GF-D8 (cell line): Measurements from ENCODE around the gene GEMIN4.
"Not testable (repeated sequence)": the region's sequence is repeated elsewhere in the genome, so short reads cannot be mapped to it uniquely, and the experiment has no call there.

Experiments used
- DNase-seq: peaks from one replicate; lab custom pipeline; 2025; lab: John Stamatoyannopoulos, UW

The GEMIN4 gene

DNA sequence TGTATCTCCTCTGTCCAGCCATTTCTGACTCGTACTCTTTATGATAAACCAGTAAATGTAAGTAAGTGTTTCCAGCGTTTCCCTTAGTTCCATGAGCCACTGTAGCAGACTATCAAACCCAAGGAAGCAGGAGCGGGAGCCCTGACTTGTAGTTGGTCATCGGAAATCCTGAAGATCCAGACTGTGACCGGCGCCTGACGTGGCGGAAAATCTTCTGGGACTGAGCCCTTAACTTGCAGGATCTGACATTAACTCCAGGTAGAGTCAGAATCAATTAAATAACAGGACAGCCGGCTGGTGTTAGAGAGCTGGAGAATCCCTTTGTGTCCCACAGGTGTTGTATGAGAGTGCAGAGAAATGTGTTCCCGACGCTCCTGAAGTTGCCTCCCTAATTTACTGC is 26.0 kb upstream of the GEMIN4 start:
- DNase-seq = no peak

DNA sequence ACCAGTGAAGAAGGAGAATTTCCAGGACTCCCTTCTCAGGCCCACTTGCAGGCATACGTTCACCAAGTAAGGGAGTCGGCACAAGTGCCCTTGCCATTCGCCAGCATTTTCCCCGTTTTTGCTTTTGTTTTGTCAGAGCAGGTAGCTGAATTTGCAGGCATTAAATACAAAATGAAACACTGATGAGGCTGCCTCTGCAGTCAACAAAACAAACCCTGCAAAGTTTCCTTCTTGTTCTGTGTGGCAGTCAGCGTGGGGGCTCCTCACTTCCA is 22.2 kb upstream of the GEMIN4 start:
- DNase-seq = no peak

DNA sequence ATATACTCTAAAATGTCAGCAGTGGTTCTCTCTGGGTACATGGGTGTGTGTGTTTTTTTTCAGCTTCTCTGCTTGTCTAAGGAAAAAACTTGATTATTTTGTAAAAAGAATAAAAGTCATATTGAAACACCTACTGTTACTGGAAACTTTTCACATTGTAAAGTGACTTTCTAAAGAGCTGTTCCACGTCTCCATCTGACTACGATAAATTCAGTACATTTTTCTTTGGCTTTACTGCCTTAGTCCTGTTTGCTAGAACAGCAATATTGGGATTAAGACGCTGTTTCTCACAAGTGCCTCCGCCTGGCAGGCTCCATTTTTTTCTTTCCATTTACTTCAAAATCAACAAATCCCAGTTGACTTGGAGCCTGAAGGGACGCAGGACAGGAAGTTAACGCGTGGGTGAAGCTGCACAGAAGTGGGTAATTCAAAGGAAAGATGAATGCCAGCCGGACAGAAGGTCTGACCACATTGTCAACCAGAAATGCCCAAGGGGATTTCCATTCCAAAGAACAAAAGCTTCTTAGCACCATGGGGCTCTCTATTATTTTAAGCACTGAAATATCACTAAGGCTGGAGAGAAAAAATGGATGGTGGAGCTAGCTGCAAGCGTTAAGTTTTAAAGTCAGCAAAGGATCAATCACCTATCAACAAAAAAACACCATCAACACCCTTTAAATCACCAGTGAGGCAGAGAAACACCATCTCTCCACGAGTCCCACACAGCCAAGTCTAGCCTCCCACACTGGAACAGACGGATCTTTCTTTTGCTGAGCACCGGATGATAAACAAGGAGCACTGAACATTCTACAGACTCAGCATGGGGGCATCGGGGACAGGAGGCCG is 21.6 kb upstream of the GEMIN4 start:
- no peak for DNase-seq

DNA sequence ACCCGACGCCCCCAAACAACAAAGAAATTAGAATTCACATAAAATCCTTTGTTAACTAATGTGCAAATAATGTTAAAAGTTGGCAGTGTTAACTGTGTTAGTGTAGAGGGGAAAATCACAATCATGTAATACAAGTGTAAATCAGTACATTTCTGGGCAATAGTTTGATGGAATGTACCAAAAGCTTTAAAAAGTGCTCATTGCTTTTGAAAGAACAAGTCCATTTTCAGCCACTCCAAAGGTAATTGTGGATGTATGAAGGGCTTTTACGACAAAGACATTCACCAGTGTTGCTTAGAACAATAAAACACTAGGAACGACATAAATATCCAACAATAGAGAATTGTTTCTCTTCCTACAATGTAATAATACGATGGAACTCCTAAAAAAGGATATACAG is 21.0 kb upstream of the GEMIN4 start:
- no peak for DNase-seq

DNA sequence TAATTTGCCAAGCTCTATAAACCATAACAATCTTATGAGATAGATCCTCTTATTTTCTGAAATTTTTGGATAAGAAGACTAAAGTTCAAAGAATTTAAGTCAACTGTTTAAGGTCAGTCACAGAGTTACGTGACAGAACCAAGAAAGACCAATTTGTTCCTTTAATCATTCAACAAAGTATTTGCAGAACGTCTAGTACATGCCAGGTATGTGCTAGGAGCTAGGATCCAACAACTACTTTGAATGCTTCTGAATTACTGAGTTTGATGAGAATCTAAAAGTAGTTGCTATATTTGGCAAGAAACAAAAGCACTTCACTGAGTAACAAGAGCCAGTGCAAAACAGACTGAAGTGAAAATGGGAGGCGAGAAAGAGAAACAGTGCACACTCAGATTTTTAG is 15.0 kb upstream of the GEMIN4 start:
- DNase-seq = no peak

DNA sequence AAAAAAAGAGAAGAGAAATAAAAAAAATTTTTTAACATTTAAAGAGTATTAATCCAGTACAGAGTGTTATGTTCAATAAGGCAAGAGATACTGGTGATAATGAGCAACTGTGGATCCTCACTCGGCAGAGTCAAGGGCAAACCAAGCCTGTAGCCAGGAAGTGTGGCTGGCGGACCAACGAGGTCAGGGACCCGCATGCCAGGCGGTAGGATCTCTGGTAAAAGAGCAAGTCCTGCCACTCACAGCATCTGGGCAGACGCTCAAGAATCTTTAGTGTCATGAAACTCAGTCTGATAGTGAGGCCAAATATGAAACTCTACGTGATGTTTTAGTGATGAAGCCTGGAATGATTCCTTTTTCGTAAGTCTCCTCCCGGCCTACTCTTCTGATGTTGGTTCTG is 8.3 kb upstream of the GEMIN4 start:
- DNase-seq = no peak

DNA sequence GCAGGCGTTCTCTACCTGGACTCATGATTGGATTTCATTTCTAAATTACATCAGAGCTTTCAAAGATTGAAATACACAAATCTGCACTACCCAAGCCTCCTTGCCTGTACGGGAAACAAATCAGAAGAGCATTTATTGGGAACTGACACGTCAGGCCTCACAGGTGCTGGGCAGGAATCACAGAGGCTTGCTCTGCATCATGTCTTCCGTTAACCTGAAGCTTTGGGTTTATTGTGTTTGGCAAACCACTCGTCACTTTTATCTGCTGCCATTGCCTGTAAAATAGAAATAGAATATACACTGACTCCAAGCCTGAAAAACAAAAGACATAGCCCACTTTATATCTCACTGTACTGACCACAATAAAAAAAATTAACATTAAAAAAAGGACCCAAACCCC is 7.9 kb upstream of the GEMIN4 start:
- DNase-seq = no peak

DNA sequence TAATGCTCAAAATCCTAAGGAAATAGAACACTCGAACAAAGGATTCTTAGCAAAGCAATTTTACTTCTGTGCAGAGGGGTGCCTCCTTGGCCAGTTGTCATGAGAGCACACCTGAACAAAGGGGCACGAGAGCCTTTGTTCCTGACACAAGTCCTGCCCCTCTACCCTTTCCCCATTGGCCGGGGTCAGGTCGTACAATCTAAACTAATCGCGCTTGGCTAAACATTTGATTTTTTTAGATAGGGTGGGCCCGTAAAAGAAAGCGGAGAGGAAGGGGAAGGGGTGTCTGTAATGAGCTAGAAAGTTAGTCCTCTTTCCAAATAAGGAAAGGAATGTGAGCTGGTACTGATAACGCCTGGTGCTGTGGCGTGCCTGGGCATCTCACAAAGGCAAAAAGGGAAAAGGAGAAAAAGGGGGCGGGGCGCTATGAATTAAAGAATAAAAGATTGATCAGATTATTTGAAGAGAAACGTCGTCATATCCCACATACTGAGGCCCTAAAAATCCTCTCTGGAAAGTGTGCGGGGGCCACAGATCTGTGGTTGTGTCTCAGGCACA is 4.0 kb upstream of the GEMIN4 start:
- not testable (repeated sequence) for DNase-seq

DNA sequence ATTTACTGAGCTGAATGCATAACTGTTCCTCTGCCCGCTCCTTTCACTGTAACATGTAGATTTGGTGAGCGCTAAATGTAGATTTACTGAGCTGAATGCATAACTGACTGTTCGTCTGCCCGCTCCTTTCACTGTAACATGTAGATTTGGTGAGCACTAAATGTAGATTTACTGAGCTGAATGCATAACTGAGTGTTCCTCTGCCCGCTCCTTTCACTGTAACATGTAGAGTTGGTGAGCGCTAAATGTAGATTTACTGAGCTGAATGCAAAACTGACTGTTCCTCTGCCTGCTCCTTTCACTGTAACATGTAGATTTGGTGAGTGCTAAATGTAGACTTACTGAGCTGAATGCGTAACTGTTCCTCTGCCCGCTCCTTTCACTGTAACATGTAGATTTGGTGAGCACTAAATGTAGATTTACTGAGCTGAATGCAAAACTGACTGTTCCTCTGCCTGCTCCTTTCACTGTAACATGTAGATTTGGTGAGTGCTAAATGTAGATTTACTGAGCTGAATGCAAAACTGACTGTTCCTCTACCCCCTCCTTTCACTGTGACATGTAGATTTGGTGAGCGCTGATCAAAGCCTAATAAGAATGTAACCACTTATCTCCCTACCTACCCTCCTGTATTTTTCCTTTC is 3.4 kb upstream of the GEMIN4 start:
- not testable (repeated sequence) for DNase-seq

DNA sequence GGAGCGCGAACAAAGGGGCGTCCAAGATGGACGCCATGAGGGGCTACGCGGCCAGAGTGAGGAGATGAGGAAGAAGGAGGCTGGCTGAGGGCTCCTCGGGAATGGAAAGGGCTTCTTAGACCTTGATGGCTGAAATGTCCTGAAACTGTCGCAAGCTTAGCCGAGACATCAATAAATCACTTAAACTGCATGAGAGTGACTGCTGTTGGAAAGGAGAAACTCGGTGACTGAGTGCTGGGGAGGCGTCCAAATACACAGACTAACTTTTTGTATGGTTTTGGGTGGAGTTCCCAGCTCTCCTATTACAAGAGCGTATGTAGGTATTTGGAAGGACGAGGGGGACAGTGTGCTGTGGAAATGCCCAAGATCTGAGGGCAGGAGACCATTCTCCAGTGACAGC is 1.4 kb upstream of the GEMIN4 start:
- no peak for DNase-seq

DNA sequence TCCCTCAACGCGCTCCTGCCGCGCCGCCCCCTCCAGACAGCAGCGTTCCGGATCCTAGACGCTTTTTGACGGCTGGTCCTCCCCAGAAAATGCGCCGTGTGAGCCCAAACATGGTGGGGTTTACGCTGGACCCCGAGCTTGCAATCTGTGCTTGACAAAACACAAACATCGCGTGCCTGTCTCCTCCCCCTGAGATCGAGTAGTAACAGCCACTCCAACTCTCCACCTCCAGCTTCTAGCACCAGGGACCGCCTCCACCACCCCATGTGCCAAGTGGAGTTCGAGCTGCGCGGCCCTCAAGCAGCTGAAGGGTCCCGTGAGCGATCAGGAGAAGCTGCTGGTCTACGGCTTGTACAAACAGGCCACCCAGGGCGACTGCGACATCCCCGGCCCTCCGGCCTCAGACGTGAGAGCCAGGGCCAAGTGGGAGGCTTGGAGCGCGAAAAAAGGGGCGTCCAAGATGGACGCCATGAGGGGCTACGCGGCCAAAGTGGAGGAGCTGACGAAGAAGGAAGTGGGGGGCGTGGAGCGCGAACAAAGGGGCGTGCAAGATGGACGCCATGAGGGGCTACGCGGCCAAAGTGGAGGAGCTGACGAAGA is 656 bp upstream of the GEMIN4 start:
- DNase-seq = no peak

DNA sequence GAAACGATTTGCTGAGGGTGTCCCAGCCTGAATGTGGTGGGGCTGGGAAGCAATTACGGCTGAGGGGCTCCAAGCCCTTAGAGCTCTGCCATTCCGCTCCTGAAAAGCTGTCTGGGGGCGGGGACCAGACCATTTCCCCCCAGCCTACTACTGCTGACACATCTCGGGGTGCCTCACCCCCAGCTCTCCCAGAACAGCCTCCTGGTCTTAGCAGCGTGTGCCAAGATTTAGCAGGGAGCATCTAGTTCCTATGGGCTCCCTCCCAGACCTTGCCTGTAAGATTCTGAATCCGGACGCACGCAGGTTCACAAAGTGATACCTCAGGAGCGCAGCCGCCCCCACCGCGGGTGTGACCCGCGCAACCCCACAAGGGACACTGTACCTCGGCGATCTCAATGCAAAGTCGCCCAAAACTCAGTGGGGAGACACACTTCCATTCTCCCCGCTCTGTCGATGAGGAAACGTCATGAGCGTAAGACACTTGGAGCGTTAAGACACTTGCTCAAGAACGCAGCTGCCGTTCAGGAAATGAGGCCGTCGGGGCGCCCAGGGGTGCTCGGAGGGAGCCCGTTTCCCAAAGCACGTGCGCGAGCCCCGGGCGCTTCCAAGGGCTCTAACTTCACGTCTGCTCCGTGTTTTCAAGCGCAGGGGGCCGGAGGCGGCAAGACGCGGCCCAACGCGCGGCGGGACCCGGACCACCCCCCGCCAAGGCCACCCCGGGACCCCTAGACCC is 629 bp downstream of the GEMIN4 start:
- DNase-seq = peak; percentile 40

DNA sequence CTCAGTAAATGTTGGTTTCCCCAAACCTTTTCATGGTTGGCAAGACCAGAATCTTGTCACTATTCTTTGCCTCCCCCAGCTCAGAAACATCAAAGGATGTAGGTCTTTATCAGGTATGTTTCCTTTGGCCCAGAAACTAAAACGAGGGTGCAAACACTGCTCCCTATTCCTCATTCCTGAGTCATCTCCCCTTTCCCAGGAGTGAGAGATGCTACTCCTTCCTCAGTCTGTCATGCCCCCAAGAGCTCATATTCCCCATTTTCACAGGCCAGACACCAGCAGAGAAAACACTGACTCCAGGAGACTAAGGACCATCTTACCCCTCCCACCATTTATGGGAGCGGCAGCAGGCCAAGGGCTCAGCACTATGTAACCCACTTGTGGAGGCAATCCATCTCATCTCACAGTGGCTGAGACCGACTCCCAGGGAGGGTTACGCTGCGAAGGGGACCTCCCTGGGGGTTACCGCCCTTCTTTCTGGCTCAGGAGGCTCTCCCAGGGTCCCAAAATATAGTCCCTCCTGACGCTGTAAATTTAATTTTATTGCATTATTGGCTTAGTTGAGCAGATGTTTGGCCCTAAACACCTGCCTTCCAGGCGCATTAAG is 1.5 kb downstream of the GEMIN4 start:
- DNase-seq = no peak

DNA sequence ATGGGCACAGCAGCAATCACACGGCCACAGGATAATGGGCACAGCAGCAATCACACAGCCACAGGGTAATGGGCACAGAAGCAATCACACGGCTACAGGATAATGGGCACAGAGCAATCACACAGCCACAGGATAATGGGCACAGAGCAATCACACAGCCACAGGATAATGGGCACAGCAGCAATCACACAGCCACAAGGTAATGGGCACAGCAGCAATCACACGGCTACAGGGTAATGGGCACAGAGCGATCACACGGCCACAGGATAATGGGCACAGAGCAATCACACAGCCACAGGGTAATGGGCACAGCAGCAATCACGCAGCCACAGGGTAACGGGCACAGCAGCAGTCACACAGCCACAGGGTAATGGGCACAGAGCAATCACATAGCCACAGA is 2.7 kb downstream of the GEMIN4 start:
- DNase-seq = not testable (repeated sequence)

DNA sequence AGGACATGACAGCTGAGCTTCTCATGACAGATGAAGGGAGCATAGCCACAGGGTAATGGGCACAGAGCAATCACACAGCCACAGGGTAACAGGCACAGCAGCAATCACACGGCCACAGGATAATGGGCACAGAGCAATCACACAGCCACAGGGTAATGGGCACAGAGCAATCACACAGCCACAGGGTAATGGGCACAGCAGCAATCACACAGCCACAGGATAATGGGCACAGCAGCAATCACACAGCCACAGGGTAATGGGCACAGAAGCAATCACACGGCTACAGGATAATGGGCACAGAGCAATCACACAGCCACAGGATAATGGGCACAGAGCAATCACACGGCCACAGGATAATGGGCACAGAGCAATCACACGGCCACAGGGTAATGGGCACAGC is 3.5 kb downstream of the GEMIN4 start:
- not testable (repeated sequence) for DNase-seq

DNA sequence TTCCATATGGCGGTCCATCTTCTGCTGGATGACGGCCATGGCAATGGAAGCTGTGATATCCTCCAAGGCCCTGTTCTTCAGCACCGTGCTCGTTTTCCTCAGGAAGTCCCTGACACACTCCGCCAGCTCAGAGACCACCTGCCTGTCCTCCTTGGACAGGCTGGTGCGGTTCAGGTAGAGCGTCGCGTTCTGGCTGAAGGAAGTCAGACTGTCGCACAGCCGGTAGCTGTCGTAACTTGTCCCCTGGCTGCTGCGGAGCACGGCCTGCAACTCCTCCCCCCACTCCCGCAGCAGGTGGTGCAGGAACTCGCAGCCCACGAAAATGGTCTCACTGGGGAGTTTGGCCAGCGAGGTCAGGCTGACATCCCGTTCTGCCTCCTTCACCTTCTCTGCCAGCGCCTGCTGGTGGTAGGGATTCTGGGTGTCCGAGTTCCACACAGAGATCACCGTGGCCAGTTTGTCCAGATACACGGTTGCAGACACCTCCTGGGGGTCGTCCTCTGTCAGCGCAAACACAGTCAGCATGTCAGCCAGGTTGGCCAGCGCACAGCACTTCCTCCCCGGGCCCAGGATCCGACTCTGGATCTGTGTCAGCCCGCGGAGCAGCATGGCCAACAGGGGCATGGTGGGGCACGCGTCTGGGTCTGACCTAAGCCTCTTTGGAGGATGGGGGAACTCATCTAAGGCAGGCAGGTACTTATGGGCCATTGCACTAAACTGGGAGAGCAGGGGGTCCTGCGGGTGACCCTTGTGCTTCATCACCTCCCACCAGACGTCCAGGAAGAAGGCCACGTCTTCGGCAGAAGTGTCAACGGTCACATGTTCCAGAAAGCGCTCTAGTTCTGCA is 5.1 kb downstream of the GEMIN4 start:
- no peak for DNase-seq

DNA sequence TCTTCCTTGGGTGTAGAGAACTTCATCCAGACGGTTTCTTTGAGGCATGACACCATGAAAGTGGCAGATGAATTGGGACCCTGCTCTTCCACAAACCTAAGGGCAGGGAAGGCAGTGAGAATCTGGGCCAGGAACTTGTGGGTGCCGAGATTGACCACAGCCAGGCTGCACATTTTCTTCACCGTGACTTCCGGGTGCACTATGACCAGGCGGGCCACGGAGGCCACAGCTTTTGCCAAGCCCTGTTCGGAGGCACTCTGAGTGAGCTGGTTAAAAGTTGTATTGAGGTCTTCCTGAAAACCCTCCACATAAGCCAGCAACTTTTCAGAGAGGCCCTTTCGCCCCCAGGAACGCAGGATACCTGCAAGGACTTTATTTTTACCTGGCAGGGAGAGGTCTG is 5.9 kb downstream of the GEMIN4 start:
- DNase-seq = no peak

DNA sequence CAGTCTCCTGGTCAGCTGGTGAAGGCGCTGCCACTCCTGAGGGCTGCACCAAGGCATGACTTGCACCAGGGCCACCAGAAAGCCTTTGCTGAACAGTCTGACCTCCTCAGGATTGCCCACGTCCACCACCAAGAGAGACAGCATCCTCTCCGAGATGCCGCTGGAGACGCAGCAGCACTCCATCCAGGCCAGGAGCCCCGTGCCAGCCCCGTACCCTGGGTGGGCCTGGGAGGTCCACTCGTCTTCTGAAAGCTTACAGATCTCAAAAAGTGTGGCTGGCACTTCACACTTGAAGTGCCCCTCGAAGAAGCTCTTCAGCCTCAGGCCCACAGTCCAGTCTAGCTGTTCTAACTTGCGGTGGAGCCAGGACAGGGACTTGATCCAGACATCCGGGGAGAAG is 6.7 kb downstream of the GEMIN4 start:
- no peak for DNase-seq

DNA sequence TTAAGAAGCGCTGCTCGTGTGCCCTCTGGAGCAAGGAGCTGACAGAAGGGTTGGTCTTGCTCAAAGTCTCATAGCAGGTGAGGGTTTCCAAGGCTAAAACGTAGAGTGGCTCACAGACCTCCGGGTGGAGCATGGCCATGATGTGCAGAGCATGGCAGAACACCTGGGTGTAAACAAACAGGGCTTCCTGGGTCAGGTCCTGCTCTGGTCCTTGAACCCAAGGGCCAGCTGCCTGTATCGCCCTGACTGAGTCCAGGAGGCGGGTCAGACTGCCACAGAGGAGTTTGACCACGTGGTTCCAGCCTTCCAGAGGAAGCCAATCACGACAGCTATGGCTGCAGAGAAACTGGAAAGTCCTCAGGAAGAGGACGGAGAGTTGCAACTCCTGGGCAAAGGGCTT is 7.1 kb downstream of the GEMIN4 start:
- no peak for DNase-seq

DNA sequence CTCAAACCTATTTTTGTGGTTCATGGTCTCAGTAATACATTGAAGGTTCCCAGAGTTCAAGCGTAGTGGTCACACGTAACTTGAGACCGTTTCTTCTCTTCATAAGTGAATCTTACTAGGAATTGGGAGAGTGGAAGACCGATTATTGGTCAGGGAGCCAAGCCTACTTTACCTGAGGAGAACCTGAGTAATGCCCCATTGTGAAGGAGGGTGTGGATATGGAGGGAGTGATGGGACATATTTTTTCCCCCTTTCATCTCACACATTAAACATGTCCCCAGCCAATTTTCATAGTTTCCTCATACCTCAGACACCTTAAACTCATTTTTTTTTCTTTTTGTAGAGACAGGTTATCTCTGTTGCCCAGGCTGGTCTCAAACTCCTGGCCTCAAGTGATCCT is 8.9 kb downstream of the GEMIN4 start:
- DNase-seq = no peak

DNA sequence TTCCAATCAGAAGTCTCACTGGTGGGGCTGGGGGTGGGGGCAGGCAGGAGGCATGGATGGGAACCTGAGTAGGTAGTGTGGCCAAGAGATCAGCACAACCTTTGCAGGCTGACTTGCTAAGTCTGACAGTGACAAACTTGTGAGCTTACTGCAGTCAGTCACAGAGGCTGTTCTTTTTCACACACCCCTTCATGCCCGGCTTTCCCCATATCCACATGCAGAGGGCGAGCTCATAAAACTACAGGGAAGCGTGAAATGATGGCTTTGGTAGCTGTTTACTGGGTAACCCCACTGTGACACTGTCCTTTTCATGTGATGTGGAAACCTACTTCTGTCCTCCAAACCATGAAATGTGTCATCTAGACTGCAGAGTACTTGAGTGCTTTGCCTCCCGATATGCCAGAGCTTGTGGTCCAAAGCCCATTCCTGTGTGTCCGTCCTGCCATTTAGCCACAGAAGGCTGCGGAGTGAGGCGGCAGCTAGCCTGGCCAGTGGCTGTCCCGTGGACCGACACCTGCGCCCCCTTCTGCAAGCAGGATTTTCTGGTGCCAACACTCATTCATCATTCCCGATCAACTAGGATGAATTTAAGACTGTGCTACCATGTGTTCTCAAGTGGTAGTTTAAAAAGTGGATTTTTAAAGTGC is 9.8 kb downstream of the GEMIN4 start:
- no peak for DNase-seq
